Vagina (tissue), 2 donors: ENCODE data around the gene CHRNA4. TPM values are rescaled to one million over a fixed set of nuclear protein-coding genes. Genes with fewer than 3 reads are reported as not detected.

Experiments
- DNase-seq, 2 donors: peaks; one replicate each; pipeline ENCODE4 v3.0.0-alpha.2; 2017; ENCODE audit errors: extremely low spot score in 2 of 2
- H3K27ac ChIP-seq: fragments of 200-600 bp; sonication (generic); one replicate; pipeline ENCODE4 v1.5.1; 2019
- H3K27me3 ChIP-seq: fragments of 200-600 bp; sonication (generic); one replicate; pipeline ENCODE4 v1.5.1; 2019
- H3K36me3 ChIP-seq, 2 donors: fragments of 200-600 bp; sonication (generic); one replicate each; pipeline ENCODE4 v1.5.1; 2017 to 2019
- H3K4me1 ChIP-seq: fragments of 200-600 bp; sonication (generic); one replicate; pipeline ENCODE4 v1.5.1; 2019
- H3K4me3 ChIP-seq, 2 donors: fragments of 200-600 bp; sonication (generic); 1 replicate in 1 of 2; 2 replicates in 1 of 2; pipeline ENCODE4 v1.5.1; 2016 to 2019
- H3K9me3 ChIP-seq: fragments of 200-600 bp; sonication (generic); one replicate; pipeline ENCODE4 v1.5.1; 2019
- POLR2A ChIP-seq, 2 donors: fragments of 450-650 bp; IDR thresholded peaks; one replicate each; pipeline ENCODE4 v1.6.1; 2017; ENCODE audit warnings: antibody characterized with exemption in 2 of 2, mild to moderate bottlenecking in 2 of 2, moderate library complexity in 2 of 2
- POLR2AphosphoS5 ChIP-seq, 2 donors: sonication (generic); formaldehyde crosslinking; IDR thresholded peaks; one replicate each; pipeline ENCODE4 v1.9.0; 2017; ENCODE audit warnings: antibody characterized with exemption in 2 of 2, mild to moderate bottlenecking in 2 of 2, low read depth in 1 of 2; ENCODE audit not compliant: insufficient read depth in 1 of 2
- intact Hi-C: fragments of 100-400 bp; cut with DNase I; formaldehyde crosslinking; loops from one replicate; pipeline ENCODE4 v1.15.1; 2023
- total RNA-seq: library from RNA; depleted of rRNA; stranded (reverse); fragments of >200 nt; gene quantifications from one replicate; pipeline ENCODE4 v1.2.3, GENCODE V29; 2016
- TF ChIP-seq, protein P1 (sequence below), 3 experiments: fragments of 450-650 bp in 2 of 3; fragments of 200-600 bp in 1 of 3; sonication (generic) in 1 of 3; IDR thresholded peaks; one replicate each; pipeline ENCODE4 v1.5.1; 2017 to 2019; ENCODE audit warnings: antibody characterized with exemption in 3 of 3, mild to moderate bottlenecking in 2 of 3, moderate library complexity in 2 of 3

The CHRNA4 gene
- total RNA-seq, 1 donor from 2014 or later = 0.25 TPM

DNA sequence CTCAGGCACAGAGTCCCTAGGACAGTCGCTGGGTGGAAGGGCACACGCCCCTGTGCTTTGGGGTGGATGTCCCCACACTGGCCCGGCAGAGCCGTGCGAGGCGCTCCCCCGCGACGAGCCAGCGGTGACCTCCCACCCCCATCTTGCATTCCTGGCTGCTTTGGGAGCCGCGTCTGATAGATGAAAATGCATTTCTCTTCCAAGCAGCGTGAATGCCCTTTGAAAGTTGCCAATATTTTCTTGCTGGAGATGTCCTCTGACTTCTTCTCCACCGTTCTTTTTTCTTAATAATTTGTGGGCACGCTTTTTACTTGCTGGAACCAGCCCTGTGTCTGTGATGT lies 38.2 kb downstream of the CHRNA4 start:
- no peaks in the 10 kb centered on the region for H3K9me3 ChIP-seq
- intact Hi-C loops = no loop called here
- H3K4me1 ChIP-seq = peaks cover 7% of the 10 kb centered on the region
- no peak overlapping the region for H3K27ac ChIP-seq
- no peak for TF ChIP-seq POLR2AphosphoS5 (IDR thresholded peaks at IDR 0.05; ENCODE audit: insufficient read depth in 1 of 2, low read depth in 1 of 2)
- TF ChIP-seq, protein P1, sequence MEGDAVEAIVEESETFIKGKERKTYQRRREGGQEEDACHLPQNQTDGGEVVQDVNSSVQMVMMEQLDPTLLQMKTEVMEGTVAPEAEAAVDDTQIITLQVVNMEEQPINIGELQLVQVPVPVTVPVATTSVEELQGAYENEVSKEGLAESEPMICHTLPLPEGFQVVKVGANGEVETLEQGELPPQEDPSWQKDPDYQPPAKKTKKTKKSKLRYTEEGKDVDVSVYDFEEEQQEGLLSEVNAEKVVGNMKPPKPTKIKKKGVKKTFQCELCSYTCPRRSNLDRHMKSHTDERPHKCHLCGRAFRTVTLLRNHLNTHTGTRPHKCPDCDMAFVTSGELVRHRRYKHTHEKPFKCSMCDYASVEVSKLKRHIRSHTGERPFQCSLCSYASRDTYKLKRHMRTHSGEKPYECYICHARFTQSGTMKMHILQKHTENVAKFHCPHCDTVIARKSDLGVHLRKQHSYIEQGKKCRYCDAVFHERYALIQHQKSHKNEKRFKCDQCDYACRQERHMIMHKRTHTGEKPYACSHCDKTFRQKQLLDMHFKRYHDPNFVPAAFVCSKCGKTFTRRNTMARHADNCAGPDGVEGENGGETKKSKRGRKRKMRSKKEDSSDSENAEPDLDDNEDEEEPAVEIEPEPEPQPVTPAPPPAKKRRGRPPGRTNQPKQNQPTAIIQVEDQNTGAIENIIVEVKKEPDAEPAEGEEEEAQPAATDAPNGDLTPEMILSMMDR (IDR thresholded peaks at IDR 0.05) = no peak
- TF ChIP-seq POLR2A (IDR thresholded peaks at IDR 0.05) = no peak
- H3K4me3 ChIP-seq = no peak overlapping the region
- DNase-seq = no peak
- no peaks in the 10 kb centered on the region for H3K27me3 ChIP-seq
- H3K36me3 ChIP-seq = no peaks in the 10 kb centered on the region

DNA sequence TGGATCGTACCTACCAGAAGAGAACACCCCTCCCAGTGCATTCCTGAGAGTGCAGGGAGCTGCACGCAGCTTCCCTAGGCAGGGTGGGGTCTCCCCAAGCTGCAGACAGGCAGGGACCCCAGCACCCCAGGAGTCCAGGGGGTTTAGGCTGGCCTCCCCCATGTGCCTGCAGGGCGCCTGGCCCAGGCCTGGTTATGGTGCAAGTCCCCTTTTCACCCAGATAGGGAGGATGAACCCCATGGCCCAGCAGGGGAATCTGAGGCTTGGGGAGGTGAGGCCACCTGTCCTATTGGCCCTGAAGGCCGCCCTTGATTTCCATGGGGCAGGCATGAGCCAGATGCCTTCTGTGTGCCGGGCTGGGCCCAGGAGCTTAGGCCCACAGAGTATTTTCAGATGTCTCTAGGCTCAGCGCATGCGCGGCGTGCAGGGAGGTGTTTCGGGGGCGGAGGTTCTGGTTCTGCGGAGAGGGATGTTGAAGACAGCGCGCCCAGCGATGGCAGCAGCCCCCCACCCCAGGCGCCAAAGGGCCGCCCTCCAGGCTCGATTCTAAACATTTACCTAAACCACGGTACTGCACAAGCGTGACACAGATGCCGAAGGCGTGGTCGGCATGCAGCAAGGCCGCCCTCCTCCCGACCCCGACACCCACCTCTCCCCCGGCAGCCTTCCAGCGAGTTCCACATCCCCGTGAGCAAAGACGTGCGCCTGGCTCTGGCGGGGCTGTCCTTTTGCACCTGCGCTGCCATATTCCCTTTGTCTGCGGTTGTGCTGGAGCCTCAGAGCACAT lies 38.8 kb downstream of the CHRNA4 start:
- intact Hi-C loops = no loop called here
- Histone ChIP-seq H3K27me3 (no peaks in the 10 kb centered on the region), H3K4me1 (peaks cover 7% of the 10 kb centered on the region), H3K36me3 (no peaks in the 10 kb centered on the region), H3K27ac (no peak overlapping the region), H3K9me3 (no peaks in the 10 kb centered on the region), H3K4me3 (no peak overlapping the region)
- no peak for DNase-seq
- TF ChIP-seq POLR2AphosphoS5 (IDR thresholded peaks at IDR 0.05; ENCODE audit: insufficient read depth in 1 of 2, low read depth in 1 of 2) = no peak
- TF ChIP-seq POLR2A (IDR thresholded peaks at IDR 0.05) = no peak
- TF ChIP-seq, protein P1 (IDR thresholded peaks at IDR 0.05) = no peak

DNA sequence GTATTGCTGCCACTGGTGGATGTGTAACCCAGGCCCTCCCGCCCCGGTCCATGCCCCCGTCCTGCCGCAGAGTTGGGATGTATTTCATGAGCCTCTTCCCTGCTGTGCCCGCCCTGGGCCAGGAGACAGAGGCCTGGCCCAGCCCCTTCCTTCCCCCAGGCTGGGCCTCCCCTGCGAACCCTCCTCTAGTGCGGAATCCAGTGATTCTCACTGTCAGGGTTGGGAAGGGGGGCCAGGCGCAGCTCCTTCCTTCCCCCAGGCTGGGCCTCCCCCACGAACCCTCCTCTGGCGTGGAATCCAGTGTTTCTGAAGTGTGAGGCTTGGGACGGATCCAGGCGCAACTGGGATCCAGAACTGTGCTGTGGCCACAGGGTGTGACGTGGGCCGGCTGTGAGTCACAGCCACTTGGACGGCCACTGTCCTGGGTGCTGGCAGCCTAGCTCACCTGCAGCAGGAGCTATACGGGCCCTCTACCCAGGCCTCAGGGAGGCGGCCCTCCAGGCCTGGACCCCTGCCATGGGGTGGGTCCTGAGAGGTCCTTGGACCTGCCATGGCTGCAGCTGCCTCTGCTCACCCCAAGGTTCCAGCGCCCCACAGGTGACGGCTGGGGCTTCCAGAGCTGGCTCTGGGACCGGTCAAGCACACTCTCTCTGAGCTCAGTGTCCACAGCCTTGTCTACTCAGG lies 39.9 kb downstream of the CHRNA4 start:
- TF ChIP-seq, protein P1 (IDR thresholded peaks at IDR 0.05) = no peak
- no peak for TF ChIP-seq POLR2AphosphoS5 (IDR thresholded peaks at IDR 0.05; ENCODE audit: insufficient read depth in 1 of 2, low read depth in 1 of 2)
- TF ChIP-seq POLR2A (IDR thresholded peaks at IDR 0.05) = no peak
- Histone ChIP-seq H3K4me1 (peaks cover 7% of the 10 kb centered on the region), H3K4me3 (no peak overlapping the region), H3K27ac (no peak overlapping the region), H3K27me3 (no peaks in the 10 kb centered on the region), H3K36me3 (no peaks in the 10 kb centered on the region), H3K9me3 (no peaks in the 10 kb centered on the region)
- intact Hi-C loops = no loop called here
- DNase-seq = no peak

DNA sequence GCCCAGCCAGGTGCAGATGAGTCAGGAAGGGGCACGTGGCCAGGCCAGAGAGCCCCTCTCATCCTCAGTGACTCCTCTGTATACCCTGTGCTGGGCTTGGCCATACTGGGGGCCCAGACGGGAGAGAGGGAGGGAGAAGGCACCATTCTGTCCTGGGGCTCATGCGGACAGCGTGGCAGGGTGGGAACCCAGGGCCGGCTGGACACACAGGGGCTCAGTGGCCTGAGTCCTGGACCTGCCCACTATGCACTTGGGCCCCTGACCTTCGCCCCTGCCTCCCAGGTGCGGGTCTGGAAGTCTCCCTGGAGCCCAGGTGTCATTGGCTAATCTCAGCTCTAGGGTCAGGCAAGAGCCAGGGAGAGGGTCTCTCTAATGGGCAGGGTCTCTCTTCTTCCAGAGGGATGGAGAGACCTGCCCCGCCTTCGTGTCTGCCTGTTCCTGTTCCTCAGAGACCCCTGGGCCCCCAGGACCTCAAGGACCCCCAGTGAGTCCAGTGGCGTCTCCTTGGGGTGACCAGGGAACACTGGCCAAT lies 40.5 kb downstream of the CHRNA4 start:
- Histone ChIP-seq H3K27me3 (no peaks in the 10 kb centered on the region), H3K4me1 (peaks cover 7% of the 10 kb centered on the region), H3K4me3 (no peak overlapping the region), H3K27ac (no peak overlapping the region), H3K9me3 (no peaks in the 10 kb centered on the region), H3K36me3 (no peaks in the 10 kb centered on the region)
- DNase-seq = no peak
- no peak for TF ChIP-seq POLR2AphosphoS5 (IDR thresholded peaks at IDR 0.05; ENCODE audit: insufficient read depth in 1 of 2, low read depth in 1 of 2)
- TF ChIP-seq, protein P1 (IDR thresholded peaks at IDR 0.05) = no peak
- no peak for TF ChIP-seq POLR2A (IDR thresholded peaks at IDR 0.05)
- intact Hi-C loops = no loop called here
